SU-DHL-6 (cell line): ENCODE measurements around the gene HDGF.

Source experiments
- H2AFZ ChIP-seq: fragments of 200-600 bp; sonication (generic); 2 replicates; pipeline ENCODE4 v1.6.1; 2014; ENCODE audit warnings: low read depth, mild to moderate bottlenecking, moderate library complexity, mixed read lengths, antibody characterized with exemption, low read length; ENCODE audit not compliant: severe bottlenecking
- H3F3A ChIP-seq: fragments of 200-600 bp; shearing (Covaris generic); 2 replicates; pipeline ENCODE4 v1.6.0; 2016; ENCODE audit warnings: antibody characterized with exemption, mild to moderate bottlenecking; ENCODE audit not compliant: insufficient read depth
- H3K27ac ChIP-seq: fragments of 200-600 bp; sonication (generic); 2 replicates; pipeline ENCODE4 v1.5.1; 2016; ENCODE audit warnings: low read depth, mild to moderate bottlenecking, low read length, moderate library complexity, mixed read lengths
- H3K27me3 ChIP-seq: fragments of 200-600 bp; sonication (generic), shearing (Covaris generic); 2 replicates; pipeline ENCODE4 v1.6.0; 2014; ENCODE audit warnings: mild to moderate bottlenecking, low read length
- H3K36me3 ChIP-seq: fragments of 200-600 bp; sonication (generic); 2 replicates; pipeline ENCODE4 v1.6.1; 2014; ENCODE audit warnings: mild to moderate bottlenecking, low read length, mixed read lengths
- H3K4me2 ChIP-seq: fragments of 300-600, 200-600 bp; shearing (Covaris generic), sonication (generic); 2 replicates; pipeline ENCODE4 v1.6.0; 2014; ENCODE audit warnings: low read length, low read depth, mild to moderate bottlenecking; ENCODE audit not compliant: poor library complexity, severe bottlenecking
- H3K4me3 ChIP-seq: fragments of 200-600 bp; sonication (generic); 2 replicates; pipeline ENCODE4 v1.5.1; 2014; ENCODE audit warnings: antibody characterized with exemption, low read length, mild to moderate bottlenecking, mixed read lengths; ENCODE audit not compliant: insufficient read depth, poor library complexity, severe bottlenecking
- H3K79me2 ChIP-seq: fragments of 200-600 bp; sonication (generic); 2 replicates; pipeline ENCODE4 v1.6.1; 2014; ENCODE audit warnings: mild to moderate bottlenecking, low read length, moderate library complexity; ENCODE audit not compliant: insufficient read depth
- H3K9ac ChIP-seq: fragments of 200-600 bp; sonication (generic); 2 replicates; pipeline ENCODE4 v1.7.0; 2014; ENCODE audit warnings: mild to moderate bottlenecking, low read length
- H3K9me2 ChIP-seq: fragments of 200-600 bp; sonication (generic); replicated peaks from 2 replicates; pipeline ENCODE4 v1.6.1; 2014; ENCODE audit warnings: low read length; ENCODE audit not compliant: insufficient read depth
- H3K9me3 ChIP-seq: fragments of 200-600 bp; sonication (generic); 2 replicates; pipeline ENCODE4 v1.6.1; 2014; ENCODE audit warnings: low read length, mixed read lengths; ENCODE audit not compliant: insufficient read depth
- H4K20me1 ChIP-seq: fragments of 200-600 bp; sonication (generic); 2 replicates; pipeline ENCODE4 v1.6.1; 2014; ENCODE audit warnings: low read depth, mild to moderate bottlenecking, antibody characterized with exemption, low read length, moderate library complexity, mixed read lengths
- EZH2phosphoT487 ChIP-seq: fragments of 200-600 bp; sonication (generic), shearing (Covaris generic); conservative IDR thresholded peaks from 2 replicates; pipeline ENCODE4 v1.6.1; 2018; ENCODE audit warnings: mild to moderate bottlenecking, antibody characterized with exemption, low read length, moderate library complexity, mixed read lengths
- TF ChIP-seq, protein P1 (sequence below): fragments of 200-600 bp; sonication (generic); IDR thresholded peaks from one replicate; pipeline ENCODE4 v1.5.1; 2017; ENCODE audit warnings: antibody characterized with exemption, mild to moderate bottlenecking, low read length, moderate library complexity; ENCODE audit not compliant: insufficient read depth, poor library complexity, severe bottlenecking

HDGF gene

DNA sequence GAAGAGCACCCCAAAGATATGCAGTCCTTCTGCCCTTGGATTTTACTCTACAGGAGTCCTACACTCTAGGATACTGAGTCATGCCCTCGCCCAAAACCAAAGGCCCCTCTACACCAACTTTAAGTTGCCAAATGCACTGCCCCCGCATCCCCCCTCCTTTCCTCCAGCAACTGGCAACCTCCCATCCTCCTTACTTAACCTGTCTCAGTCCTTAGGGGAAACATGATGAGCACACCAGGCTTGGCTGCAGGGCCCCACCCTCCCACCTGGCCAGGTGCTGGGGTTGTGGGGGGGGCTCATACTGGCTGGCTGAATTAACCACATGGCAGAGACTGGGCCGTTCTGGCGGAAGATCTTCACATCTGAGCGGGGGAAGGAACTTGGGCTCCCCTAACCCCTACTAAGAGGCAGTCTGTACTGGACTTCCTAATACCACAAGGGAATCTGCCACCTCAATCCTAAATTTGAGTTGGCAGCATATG is 1.2 kb downstream of the HDGF start:
- Histone ChIP-seq H3K9ac (peak overlapping the region; percentile 86), H3K27me3 (no peaks in the 10 kb centered on the region), H3K9me3 (no peaks in the 10 kb centered on the region), H3K27ac (peak overlapping the region; percentile 88), H4K20me1 (no peaks in the 10 kb centered on the region; the same call in 1 of the 2 replicates), H3F3A (peaks cover 27% of the 10 kb centered on the region), H3K4me3 (peak overlapping the region; percentile 91), H3K36me3 (no peaks in the 10 kb centered on the region), H2AFZ (no peak overlapping the region), H3K79me2 (peaks cover 67% of the 10 kb centered on the region), H3K4me2 (peak overlapping the region; percentile 70), H3K9me2 (no peaks in the 10 kb centered on the region)
- TF ChIP-seq, protein P1, sequence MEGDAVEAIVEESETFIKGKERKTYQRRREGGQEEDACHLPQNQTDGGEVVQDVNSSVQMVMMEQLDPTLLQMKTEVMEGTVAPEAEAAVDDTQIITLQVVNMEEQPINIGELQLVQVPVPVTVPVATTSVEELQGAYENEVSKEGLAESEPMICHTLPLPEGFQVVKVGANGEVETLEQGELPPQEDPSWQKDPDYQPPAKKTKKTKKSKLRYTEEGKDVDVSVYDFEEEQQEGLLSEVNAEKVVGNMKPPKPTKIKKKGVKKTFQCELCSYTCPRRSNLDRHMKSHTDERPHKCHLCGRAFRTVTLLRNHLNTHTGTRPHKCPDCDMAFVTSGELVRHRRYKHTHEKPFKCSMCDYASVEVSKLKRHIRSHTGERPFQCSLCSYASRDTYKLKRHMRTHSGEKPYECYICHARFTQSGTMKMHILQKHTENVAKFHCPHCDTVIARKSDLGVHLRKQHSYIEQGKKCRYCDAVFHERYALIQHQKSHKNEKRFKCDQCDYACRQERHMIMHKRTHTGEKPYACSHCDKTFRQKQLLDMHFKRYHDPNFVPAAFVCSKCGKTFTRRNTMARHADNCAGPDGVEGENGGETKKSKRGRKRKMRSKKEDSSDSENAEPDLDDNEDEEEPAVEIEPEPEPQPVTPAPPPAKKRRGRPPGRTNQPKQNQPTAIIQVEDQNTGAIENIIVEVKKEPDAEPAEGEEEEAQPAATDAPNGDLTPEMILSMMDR, result no peak
- no peak for TF ChIP-seq EZH2phosphoT487

DNA sequence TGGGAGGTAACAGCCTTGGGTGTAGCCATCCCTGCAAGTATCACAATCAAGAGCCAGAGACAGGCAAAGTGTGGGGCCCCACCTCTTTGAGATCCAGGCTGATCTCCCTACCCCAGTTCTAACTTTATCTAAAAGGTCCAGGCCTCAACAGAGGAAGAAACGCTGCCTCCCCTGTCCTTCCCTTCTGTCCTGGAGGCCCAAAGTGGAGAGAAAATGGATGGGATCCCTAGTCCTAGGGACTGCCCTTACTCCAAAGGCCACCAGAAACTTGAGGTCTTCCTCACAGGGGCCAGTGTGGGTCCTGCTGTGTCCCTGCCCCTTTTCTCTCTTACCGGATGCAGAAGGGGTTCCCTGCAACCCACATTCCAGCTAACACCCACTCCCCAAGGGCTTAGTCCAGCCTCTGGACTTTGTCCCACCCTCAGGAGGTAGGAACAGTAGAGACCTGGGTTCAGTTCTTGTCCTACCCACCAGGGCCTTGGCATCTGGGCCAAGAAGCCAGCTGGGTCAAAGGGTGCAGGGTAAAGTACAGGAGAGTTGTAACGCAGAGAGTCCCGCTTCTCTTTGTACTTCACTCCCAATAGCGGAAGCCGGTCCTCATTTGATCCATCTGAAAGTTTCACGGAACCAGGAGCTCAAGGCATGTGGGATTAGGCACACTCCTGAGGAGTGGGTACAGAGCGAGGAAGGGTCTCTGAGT is 1.9 kb downstream of the HDGF start:
- no peaks in the 10 kb centered on the region for H3K9me2 ChIP-seq
- no peaks in the 10 kb centered on the region; the same call in 1 of the 2 replicates for H4K20me1 ChIP-seq
- peak overlapping the region; percentile 70 for H3K4me2 ChIP-seq
- no peak overlapping the region for H2AFZ ChIP-seq
- peak overlapping the region; percentile 88 for H3K27ac ChIP-seq
- no peaks in the 10 kb centered on the region for H3K36me3 ChIP-seq
- peak overlapping the region; percentile 86 for H3K9ac ChIP-seq
- no peaks in the 10 kb centered on the region for H3K9me3 ChIP-seq
- H3K4me3 ChIP-seq, result peak overlapping the region; percentile 91
- no peaks in the 10 kb centered on the region for H3K27me3 ChIP-seq
- no peak for TF ChIP-seq EZH2phosphoT487
- TF ChIP-seq, protein P1, result no peak
- peaks cover 29% of the 10 kb centered on the region for H3F3A ChIP-seq
- peaks cover 69% of the 10 kb centered on the region for H3K79me2 ChIP-seq

DNA sequence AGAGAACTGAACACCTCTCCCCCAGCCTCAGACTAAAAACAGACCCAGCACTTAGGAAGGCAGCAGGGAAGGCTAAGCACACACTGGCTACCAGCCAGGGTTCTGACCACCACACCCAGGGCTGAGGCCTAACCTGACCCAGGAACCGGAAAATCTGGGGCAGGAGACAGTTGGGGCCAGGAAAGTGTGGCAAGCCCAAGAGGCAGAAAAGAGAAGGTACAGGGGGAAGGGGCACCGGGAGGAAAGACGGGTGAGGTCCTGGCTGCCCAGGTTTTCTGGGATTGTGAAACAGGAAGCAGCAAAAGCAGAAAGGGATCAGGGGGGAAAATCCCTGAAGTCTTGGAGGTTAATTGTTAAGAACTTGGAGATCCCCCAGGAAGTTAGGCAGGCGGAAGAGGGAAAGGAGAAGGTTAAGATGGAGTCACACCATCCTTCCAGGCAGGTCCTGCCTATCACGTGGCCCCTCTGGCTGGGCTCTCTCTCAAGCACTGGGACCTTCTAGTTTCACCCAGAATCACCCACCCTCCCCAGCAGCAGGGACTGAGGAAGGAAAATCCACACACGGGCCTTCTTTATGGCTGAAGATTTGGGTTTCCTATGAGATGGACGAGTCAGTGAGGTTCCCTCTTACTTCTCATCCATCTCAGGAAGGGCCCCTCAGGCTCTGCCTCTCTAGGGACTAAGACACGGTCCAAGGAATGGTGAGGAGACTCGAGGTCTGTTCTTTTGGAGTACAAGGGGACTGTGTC is 2.6 kb downstream of the HDGF start:
- no peaks in the 10 kb centered on the region for H3K9me3 ChIP-seq
- peak overlapping the region; percentile 70 for H3K4me2 ChIP-seq
- H3K27me3 ChIP-seq, result no peaks in the 10 kb centered on the region
- no peak for TF ChIP-seq EZH2phosphoT487
- TF ChIP-seq, protein P1, result no peak
- H3K9ac ChIP-seq, result peak overlapping the region; percentile 86
- peaks cover 69% of the 10 kb centered on the region for H3K79me2 ChIP-seq
- H3K27ac ChIP-seq, result peak overlapping the region; percentile 88
- no peaks in the 10 kb centered on the region; the same call in 1 of the 2 replicates for H4K20me1 ChIP-seq
- H3F3A ChIP-seq, result peaks cover 29% of the 10 kb centered on the region
- H2AFZ ChIP-seq, result no peak overlapping the region
- H3K36me3 ChIP-seq, result no peaks in the 10 kb centered on the region
- peak overlapping the region; percentile 91 for H3K4me3 ChIP-seq
- H3K9me2 ChIP-seq, result no peaks in the 10 kb centered on the region
